SU-DHL-6 (cell line): ENCODE data around the gene OR52J3.
A peak's percentile ranks its signal among the peaks of the same experiment; 100 is the strongest.

Source experiments
- H2AFZ ChIP-seq: fragments of 200-600 bp; sonication (generic); 2 replicates; pipeline ENCODE4 v1.6.1; 2014; ENCODE audit warnings: low read depth, mild to moderate bottlenecking, moderate library complexity, mixed read lengths, antibody characterized with exemption, low read length; ENCODE audit not compliant: severe bottlenecking
- H3F3A ChIP-seq: fragments of 200-600 bp; shearing (Covaris generic); 2 replicates; pipeline ENCODE4 v1.6.0; 2016; ENCODE audit warnings: antibody characterized with exemption, mild to moderate bottlenecking; ENCODE audit not compliant: insufficient read depth
- H3K27ac ChIP-seq: fragments of 200-600 bp; sonication (generic); 2 replicates; pipeline ENCODE4 v1.5.1; 2016; ENCODE audit warnings: low read depth, mild to moderate bottlenecking, low read length, moderate library complexity, mixed read lengths
- H3K27me3 ChIP-seq: fragments of 200-600 bp; sonication (generic), shearing (Covaris generic); 2 replicates; pipeline ENCODE4 v1.6.0; 2014; ENCODE audit warnings: mild to moderate bottlenecking, low read length
- H3K36me3 ChIP-seq: fragments of 200-600 bp; sonication (generic); 2 replicates; pipeline ENCODE4 v1.6.1; 2014; ENCODE audit warnings: mild to moderate bottlenecking, low read length, mixed read lengths
- H3K4me2 ChIP-seq: fragments of 300-600, 200-600 bp; shearing (Covaris generic), sonication (generic); 2 replicates; pipeline ENCODE4 v1.6.0; 2014; ENCODE audit warnings: low read length, low read depth, mild to moderate bottlenecking; ENCODE audit not compliant: poor library complexity, severe bottlenecking
- H3K4me3 ChIP-seq: fragments of 200-600 bp; sonication (generic); 2 replicates; pipeline ENCODE4 v1.5.1; 2014; ENCODE audit warnings: antibody characterized with exemption, low read length, mild to moderate bottlenecking, mixed read lengths; ENCODE audit not compliant: insufficient read depth, poor library complexity, severe bottlenecking
- H3K79me2 ChIP-seq: fragments of 200-600 bp; sonication (generic); 2 replicates; pipeline ENCODE4 v1.6.1; 2014; ENCODE audit warnings: mild to moderate bottlenecking, low read length, moderate library complexity; ENCODE audit not compliant: insufficient read depth
- H3K9ac ChIP-seq: fragments of 200-600 bp; sonication (generic); 2 replicates; pipeline ENCODE4 v1.7.0; 2014; ENCODE audit warnings: mild to moderate bottlenecking, low read length
- H3K9me2 ChIP-seq: fragments of 200-600 bp; sonication (generic); replicated peaks from 2 replicates; pipeline ENCODE4 v1.6.1; 2014; ENCODE audit warnings: low read length; ENCODE audit not compliant: insufficient read depth
- H3K9me3 ChIP-seq: fragments of 200-600 bp; sonication (generic); 2 replicates; pipeline ENCODE4 v1.6.1; 2014; ENCODE audit warnings: low read length, mixed read lengths; ENCODE audit not compliant: insufficient read depth
- H4K20me1 ChIP-seq: fragments of 200-600 bp; sonication (generic); 2 replicates; pipeline ENCODE4 v1.6.1; 2014; ENCODE audit warnings: low read depth, mild to moderate bottlenecking, antibody characterized with exemption, low read length, moderate library complexity, mixed read lengths
- CTCF ChIP-seq: fragments of 200-600 bp; sonication (generic); IDR thresholded peaks from one replicate; pipeline ENCODE4 v1.5.1; 2017; ENCODE audit warnings: antibody characterized with exemption, mild to moderate bottlenecking, low read length, moderate library complexity; ENCODE audit not compliant: insufficient read depth, poor library complexity, severe bottlenecking
- EZH2phosphoT487 ChIP-seq: fragments of 200-600 bp; sonication (generic), shearing (Covaris generic); conservative IDR thresholded peaks from 2 replicates; pipeline ENCODE4 v1.6.1; 2018; ENCODE audit warnings: mild to moderate bottlenecking, antibody characterized with exemption, low read length, moderate library complexity, mixed read lengths

The OR52J3 gene

GRCh38 chr11:5046226-5046625 lies at the start of gene OR52J3:
TSS of gene OR52J3 (plus strand) at chr11:5046526. CDS start at chr11:5046526, 0 bp downstream.
- no peak for TF ChIP-seq EZH2phosphoT487
- TF ChIP-seq CTCF, result no peak
- Histone ChIP-seq H3K27me3 (no peaks in the 10 kb centered on the region), H3K9me3 (no peaks in the 10 kb centered on the region), H3K4me2 (no peak within 1 kb of the TSS), H3K27ac (no peak within 1 kb of the TSS), H2AFZ (no peak within 1 kb of the TSS), H3K9ac (no peak within 1 kb of the TSS), H3K4me3 (no peak within 1 kb of the TSS), H3F3A (no peaks in the 10 kb centered on the region), H3K36me3 (no peaks in the 10 kb centered on the region), H3K79me2 (no peaks in the 10 kb centered on the region), H4K20me1 (no peaks in the 10 kb centered on the region; the same call in 1 of the 2 replicates), H3K9me2 (no peaks in the 10 kb centered on the region)

GRCh38 chr11:5004424-5005274 lies 41.7 kb upstream of the OR52J3 start:
- Histone ChIP-seq H3F3A (no peaks in the 10 kb centered on the region), H3K27me3 (no peaks in the 10 kb centered on the region), H3K9ac (no peak overlapping the region), H3K79me2 (no peaks in the 10 kb centered on the region), H3K9me2 (no peaks in the 10 kb centered on the region), H3K27ac (no peak overlapping the region), H3K4me2 (no peak overlapping the region), H3K4me3 (no peak overlapping the region), H2AFZ (no peak overlapping the region), H3K36me3 (no peaks in the 10 kb centered on the region), H4K20me1 (no peaks in the 10 kb centered on the region), H3K9me3 (no peaks in the 10 kb centered on the region)
- no peak for TF ChIP-seq EZH2phosphoT487
- peak; percentile 78 for TF ChIP-seq CTCF

- Histone ChIP-seq H3K36me3 (no peaks in the 10 kb centered on the region), H2AFZ (no peak overlapping the region), H3K4me3 (no peak overlapping the region), H3K9me3 (no peaks in the 10 kb centered on the region), H3K27ac (no peak overlapping the region), H3K9ac (no peak overlapping the region), H3F3A (no peaks in the 10 kb centered on the region), H3K9me2 (no peaks in the 10 kb centered on the region), H3K79me2 (no peaks in the 10 kb centered on the region), H3K27me3 (no peaks in the 10 kb centered on the region), H4K20me1 (no peaks in the 10 kb centered on the region), H3K4me2 (no peak overlapping the region)
- no peak for TF ChIP-seq CTCF
- no peak for TF ChIP-seq EZH2phosphoT487
Observed at GRCh38 chr11:5007561-5007960, 38.8 kb upstream of the OR52J3 start.
